ENCODE measurements around the gene PDE6B.
"Not testable (repeated sequence)": the region's sequence is repeated elsewhere in the genome, so short reads cannot be mapped to it uniquely, and the experiment has no call there.

The PDE6B gene

DNA sequence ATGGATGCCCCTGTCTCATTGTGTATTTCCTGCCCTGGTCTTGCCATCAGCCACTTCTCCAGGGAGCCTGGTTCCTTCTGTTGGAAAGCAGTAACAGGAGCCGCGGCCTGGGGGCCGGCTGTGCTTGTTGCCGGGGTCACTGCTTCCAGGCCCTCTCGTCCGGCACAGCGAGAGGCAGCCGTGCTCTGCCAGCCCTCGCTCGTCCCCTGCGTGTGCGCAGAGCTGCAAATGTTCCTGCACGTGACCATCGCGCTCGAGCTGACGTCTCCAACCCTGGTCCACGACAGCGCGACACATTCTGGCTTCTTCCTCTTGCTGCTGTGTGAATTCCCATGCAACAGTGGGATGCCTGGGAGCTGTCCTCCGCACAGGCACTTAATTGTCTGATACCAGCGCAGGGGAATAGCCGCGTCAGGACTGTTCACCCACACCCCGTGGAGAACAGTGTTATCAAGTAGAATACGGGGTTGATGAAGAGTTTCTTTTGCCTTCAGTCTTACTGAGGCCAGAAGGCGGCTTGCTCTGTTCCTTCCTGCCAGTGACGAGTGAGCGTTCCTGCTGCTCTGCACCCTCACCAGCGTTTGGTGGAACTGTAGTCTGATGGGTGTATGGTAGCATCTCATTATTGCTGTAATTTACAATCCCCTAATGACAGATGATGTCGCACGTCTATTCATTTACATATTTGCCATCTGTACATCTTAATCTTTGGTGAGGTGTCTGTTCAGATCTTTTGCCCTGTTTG, 12.3 kb downstream of the PDE6B start:
- no peak for DNase-seq

DNA sequence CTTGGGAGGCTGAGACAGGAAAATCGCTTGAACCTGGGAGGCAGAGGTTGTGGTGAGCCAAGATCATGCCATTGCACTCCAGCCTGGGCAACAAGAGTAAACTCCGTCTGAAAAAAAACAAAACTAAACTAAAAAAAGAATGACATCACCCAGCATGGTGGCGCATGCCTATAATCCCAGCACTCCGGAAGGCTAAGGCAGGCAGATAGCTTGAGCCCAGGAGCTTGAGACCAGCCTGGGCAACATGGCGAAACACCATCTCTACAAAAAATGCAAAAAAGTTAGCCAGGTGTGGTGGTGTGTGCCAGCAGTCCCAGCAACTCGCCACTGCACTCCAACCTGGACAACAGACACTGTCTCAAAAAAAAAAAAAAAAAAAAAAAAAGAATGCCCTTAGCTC, 17.0 kb downstream of the PDE6B start:
- not testable (repeated sequence) for DNase-seq

DNA sequence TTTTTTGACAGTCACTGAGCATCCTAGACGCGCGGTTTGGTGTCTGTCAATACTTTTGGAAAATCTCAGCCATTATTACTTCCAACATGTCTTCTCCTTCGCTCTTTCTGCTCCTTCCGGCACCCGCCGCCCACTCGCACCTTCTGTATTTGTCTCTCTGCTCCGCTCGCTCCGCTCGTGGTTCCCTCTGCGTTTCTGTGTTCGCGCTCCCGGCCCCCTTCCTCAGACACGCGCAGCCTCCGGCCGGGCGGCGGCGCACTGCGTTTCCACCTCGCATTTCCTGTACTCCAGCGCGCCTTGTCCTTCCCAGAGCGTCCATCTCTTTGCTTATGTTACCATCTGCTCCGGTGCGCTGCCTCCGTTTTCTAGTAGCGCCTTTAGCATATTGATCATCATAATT, 21.1 kb downstream of the PDE6B start:
- DNase-seq: no peak

DNA sequence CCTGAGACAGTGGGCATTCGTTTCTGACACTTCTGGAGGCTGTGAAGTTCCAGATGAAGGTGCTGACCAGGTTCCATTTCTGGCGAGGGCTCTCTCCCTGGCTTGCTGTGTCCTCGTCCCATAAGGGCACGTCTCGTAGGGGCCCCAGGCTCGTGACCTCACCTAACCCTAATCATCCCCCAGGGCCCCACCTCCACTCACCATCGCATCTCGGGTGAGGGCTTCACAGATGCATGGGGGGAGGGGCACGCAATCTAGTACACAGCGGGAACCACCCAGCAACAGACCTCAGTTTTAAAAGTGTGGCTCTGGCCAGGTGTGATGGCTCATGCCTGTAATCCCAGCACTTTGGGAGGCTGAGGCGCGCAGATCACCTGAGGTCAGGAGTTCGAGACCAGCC, 22.1 kb downstream of the PDE6B start:
- DNase-seq: no peak

DNA sequence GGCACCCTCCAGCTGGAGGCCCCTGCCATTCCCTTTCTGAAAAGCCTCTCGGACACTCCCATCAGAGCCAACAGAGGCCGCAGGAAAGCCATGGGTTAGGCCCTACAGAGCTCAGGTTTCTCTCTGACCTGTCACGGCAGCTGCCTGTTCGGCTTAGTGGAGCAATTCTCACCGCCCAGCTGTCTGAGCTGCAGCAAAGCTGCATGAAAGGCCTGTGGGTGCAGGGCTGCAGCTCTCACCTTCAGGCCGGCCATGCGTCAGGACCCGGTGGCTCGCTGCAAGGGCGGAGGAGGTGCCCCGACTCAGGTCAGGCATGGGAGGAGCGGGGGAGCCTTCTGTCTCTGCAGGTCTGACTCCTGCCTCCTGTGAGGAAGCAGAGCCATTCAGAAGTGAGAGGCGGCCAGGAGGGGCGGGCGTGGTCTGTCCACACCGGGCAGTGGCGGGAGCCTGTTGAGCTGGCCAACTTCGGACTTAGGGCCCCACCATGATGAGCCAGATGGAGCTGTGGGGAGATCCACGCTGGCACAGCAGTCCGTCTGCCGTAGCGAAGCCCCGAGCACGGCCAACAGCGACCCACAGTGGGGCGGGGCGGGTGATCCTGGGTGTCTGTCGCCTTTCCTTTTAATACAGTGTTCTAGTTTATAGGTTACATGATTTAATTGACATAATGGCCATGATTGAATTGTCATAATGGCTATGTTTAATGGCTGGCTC, 23.4 kb downstream of the PDE6B start:
- DNase-seq: no peak

DNA sequence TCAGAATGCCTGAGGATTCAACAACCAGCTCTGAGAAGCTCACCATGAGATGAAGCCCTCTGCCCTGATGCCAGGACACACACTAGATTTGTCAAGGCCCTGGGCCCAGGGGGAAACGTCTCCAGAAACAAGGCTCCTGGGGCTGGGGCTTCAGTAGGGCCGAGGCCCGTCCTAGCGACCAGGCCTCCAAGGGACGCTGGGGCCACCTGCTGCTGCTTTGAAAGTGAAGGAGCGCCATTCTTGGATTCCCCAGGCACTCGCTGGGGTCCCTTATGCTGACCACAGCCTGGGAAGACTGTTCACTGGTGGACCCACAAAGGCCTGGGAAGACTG, 23.9 kb downstream of the PDE6B start:
- no peak for DNase-seq

DNA sequence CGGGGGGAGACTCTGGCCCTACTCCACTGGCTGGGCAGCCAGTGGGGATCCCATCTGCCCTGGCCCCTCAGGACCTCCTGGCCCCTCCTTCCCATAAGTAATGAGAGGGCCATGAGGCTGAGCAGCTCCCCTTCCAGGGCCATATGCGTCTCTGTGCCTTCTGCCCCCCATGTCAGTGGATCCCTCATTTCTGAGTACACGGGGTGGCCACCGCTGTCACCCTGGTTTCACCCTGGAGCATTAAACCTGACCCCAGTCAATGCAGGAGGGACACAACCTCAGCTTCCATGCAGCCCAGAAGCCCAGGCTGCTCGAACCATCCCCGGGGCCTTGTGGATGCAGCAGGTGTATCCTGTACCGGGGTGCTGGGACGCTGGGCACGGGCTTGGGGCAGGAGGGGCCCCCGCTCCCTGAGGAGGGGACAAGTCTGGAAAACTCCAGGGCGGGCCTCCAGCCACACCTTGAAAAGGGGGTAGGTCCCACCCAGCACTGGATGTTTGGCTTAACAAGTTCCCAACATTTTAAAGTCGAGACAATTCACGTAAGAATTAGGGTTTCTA, 24.5 kb downstream of the PDE6B start:
- no peak for DNase-seq

DNA sequence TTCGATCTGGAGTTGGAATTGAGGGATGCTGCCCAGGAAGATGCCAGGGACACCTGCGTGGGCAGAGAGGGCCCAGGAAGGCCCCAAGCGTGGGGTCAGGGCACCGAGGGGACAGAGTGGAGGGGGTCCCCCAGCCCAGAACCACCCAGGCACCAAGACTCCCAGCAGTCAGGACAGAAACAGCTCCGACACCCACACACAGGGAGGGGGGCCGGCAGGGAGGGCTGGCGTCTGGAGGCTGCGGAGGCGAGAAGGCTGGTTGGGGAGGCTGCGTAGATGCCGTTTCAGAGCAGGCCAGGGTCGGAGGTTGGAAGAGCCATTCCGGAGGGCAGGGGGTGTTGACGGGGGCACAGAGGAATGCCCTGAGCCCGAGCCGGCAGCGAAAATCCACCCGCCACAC, 25.1 kb downstream of the PDE6B start:
- no peak for DNase-seq

DNA sequence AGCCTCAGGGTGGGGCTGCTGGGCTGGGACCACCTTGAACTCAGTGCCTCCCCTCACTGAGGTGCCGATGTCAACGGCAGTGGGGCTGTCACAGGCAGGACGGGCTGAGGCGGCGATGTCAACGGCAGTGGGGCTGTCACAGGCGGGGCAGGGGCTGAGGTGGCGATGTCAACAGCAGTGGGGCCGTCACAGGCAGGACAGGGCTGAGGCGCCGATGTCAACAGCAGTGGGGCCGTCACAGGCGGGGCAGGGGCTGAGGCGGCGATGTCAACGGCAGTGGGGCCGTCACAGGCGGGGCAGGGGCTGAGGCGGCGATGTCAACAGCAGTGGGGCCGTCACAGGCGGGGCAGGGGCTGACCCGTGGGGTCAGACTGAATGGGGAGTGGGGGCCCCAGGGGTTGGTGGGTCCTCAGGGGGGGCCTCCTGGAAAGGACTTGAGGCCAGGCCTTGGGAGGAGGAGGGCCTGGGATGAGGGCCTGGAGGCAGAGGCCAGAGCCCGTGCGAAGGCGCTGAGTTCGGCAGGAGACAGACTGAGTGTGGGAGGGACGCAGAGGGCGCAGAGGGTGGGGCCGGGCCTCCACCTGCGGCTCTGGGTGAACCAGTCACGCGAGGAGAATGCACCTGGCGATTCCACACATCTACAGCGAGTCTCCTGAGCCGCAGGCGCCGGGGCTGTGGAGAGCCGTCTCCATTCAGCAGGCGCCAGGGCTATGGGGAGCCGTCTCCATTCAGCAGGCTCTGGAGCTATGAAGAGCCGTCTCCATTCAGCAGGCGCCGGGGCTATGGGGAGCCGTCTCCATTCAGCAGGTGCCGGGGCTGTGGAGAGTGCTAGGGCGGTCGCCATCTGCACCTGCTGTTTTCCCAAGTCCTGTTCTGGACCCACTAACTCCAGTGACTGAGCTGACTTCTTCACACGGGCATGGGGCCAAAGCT, 25.8 kb downstream of the PDE6B start:
- DNase-seq: no peak

DNA sequence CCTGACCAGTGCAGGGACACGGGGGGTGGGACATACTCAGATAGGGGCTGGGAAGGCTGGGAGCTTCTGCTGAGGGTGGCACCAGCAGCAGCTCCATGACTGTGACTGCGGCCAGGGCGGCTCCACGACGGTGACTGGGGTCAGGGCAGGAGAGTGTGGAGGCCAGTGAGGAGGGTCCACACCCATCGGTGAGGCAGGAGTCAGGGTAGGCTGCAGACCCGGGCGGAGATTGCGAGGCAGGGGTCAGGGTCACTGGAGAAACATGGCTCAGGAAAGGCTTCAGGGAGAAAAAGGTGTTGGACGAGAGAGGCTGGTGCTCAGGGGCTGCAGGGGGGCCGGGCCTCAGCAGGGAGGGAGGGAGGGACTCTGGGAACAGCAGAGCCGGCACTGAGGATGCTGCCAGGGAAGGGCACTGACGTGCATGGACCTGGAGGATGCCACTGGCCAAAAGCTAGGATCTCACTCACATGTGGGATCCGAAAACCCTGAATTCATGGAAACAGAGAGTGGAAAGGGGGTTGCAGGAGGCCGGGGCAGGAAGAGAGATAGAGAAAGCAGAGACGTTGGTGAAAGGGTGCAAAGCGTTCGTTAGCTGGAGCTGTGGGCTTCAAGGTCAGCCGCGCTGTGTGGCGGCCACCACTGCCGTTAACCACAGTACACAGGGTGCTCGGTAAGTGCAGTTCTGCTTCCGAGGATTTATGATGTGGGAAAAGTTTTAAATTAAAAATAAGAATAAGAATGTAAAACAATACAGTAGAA, 26.7 kb downstream of the PDE6B start:
- no peak for DNase-seq

DNA sequence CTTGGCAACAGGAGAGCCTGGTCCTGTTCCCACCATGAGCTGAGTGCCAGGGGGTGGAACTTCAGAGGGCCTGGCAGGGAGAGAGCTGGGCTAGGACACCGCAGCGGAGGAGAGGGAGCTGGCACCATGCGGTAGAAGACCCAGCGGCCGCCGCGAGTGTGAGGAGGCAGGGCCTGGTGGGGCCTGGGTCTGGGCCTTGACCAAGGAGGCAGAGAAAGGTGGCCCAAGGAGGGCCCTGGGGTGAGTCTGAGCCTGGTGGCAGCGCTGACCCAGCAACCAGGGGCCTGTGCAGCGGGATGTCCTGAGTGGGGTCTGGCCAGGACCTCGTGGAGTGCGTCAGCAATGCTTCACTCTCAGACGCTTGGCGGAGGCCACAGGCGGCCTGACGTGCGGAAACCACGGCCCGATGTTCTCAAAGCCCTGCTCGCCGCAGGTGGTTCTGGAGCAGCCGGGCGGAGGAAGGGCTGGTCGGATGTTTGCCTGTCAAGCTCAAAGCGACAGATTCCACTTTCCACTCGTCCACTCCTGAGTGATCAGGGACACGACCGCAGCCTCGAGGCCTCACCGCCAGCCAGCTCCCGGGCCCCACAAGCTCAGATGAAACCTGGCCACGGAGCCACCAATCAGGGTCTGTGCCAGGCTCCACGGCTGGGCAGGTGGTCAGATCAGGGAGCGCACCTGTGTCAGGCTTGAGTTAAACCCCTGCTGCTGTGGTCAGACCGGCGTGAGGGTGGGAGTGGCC, 27.9 kb downstream of the PDE6B start:
- DNase-seq: no peak

DNA sequence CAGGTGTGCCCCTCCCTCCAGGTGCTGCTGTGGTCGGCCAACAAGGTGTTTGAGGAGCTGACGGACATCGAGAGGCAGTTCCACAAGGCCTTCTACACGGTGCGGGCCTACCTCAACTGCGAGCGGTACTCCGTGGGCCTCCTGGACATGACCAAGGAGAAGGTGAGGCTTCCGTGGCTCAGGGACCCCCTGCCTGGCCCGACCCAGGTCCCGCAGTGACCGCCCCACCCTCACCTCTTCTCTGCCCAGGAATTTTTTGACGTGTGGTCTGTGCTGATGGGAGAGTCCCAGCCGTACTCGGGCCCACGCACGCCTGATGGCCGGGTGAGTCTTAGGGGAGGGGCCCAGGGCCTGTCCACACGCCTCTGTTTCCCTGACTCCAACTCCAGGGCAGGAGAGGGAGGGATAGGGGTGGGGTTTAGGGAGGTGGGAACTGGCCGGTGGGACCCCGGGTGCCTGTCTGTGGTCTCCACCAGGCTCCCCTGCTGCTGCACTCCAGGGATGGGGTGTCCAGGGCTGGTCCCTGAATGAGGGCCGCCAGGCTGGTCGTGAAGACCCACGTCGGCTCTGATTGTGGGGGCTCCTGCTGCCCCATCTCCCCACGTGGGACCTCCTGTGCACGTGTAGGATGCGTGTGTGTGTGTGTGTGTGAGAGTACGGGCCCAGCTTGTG, 28.6 kb downstream of the PDE6B start:
- no peak for DNase-seq

DNA sequence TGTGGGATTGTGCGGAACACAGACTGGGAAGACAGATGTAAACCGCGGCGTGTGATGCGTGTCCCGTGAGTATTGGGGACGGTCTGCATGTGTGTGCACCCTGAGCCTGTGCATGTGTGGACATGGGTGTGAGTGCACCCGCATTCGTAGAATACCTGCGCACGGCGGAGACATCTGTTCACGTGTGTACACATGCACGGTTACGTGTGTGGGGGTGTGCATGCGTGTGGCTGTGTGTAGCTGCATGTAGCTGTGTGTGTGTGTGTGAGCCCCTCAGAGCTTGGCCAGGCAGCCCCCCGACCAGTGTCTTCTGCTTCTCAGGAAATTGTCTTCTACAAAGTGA, 29.1 kb downstream of the PDE6B start:
- DNase-seq: no peak

DNA sequence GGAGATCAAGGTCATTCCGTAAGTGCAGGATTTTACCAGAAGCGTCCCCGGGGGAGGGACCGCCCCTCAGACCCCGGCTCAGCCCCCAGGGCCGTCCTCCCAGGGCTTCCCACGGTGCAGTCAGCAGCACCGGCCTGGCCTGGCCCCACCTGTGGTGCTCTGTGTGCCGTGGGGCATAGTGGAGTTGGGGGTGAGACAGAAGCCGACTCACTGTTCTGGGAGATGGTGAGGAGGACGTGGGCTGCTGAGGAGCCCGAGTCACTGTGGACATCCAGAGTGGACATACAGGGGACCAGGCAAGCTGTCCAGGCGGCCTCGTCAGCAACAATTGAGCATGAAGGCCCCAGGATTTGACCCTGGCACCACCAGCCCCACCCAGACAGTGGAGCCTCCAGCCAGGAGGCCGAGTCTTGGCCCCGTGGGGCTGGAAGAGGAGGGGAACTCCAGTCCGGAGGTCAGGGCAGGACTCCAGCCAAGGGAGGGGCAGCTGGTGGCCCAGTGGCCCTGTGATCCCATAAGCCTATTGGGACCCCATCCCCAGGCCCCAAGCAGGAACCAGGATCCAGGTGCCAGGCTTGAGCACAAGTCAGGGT, 29.6 kb downstream of the PDE6B start:
- DNase-seq: no peak

DNA sequence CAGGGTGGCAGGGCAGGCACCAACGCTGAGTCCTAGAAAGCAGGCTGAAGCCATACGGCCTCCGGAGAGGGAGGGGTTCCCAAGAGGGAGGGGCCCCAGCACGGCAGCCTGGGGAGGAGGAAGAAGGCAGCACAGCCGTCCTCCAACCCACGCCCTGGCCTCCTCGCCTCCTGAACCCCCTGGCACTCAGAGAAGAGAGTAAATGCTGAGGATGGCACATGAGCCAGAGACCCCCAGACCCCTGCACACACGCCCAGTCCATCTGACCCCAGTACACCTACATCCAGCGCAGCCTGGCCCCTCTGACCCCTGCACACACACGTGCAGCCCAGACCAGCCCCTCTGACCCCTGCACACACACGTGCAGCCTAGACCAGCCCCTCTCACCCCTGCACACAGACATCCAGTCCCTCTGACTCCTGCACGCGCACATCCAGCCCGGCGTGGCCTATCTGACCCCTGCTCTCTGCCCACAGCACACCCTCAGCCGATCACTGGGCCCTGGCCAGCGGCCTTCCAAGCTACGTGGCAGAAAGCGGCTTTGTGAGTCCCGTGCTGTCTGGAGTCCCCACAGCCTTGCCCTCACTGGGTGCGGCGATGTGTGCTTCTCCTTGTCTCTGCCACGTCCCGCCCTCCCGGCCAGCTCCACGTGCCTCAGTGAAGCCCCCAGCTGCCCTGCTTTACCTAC, 30.2 kb downstream of the PDE6B start:
- DNase-seq: no peak

DNA sequence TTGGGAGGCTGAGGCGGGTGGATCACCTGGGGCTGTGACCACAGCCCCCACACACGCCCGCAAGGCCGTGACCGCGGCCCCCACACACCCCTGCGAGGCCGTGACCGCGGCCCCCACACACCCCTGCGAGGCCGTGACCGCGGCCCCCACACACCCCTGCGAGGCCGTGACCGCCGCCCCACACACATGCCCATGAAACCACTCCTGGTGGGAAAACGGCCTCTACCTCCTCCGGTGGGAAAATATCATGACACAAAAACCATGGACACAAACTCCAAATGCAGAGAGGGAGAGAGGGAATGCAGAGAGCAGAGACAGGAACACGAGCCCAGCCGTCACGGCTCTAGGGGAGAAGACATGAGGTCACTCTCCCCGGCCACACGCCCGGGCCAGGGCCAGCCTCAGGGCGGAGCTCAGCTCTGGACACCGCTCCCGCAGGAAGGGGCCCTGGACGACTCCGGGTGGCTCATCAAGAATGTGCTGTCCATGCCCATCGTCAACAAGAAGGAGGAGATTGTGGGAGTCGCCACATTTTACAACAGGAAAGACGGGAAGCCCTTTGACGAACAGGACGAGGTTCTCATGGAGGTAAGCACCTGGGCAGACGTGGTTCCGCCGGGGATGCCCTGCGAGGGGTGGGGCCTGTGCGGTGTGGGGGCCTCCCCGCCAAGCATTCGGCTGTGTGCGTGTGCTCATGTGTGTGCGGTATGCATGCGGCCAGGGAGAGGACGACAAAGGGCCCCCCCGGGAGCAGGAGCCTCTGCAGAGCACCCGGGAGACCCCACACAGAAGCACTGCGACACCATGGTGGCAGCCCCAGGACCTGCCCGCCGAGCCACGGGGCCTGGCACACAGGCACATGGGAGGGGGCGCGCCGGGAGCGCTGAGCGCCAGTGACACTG, 31.3 kb downstream of the PDE6B start:
- DNase-seq: no peak

DNA sequence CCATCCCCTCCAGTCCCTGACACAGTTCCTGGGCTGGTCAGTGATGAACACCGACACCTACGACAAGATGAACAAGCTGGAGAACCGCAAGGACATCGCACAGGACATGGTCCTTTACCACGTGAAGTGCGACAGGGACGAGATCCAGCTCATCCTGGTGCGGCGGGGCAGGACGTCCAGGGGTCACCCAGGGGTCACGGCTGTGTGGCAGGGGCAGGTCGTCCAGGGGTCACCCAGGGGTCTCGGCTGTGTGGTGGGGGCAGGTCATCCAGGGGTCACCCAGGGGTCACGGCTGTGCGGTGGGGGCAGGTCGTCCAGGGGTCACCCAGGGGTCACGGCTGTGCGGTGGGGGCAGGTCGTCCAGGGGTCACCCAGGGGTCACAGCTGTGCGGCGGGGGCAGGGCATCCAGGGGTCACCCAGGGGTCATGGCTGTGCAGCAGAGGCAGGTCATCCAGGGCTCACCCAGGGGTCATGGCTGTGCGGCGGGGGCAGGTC, 32.0 kb downstream of the PDE6B start:
- no peak for DNase-seq

DNA sequence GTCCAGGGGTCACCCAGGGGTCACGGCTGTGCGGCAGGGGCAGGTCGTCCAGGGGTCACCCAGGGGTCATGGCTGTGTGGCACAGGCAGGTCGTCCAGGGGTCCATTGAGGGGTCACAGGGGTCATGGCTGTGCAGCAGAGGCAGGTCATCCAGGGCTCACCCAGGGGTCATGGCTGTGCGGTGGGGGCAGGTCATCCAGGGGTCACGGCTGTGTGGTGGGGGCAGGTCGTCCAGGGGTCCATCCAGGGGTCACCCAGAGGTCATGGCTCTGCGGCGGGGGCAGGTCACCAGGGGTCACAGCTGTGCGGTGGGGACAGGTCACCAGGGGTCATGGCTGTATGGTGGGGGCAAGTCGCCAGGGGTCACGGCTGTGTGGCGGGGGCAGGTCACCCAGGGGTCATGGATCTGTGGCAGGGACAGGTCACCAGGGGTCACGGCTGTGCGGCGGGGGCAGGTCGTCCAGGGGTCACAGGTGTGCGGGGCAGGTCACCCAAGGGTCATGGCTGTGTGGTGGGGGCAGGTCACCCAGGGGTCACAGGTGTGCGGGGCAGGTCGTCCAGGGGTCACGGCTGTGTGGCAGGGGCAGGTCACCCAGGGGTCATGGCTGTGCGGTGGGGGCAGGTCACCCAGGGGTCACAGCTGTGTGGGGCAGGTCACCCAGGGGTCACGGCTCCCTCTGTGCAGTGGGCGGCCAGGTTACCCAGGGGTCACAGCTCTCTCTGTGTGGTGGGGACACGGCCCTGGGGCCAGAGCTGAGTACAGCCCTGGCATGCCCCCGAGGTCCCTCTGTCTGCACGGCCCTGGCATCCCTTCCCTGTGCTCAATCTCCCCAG, 32.7 kb downstream of the PDE6B start:
- DNase-seq: no peak

All from fibroblast of upper back skin (primary cell).